ENCODE data around the gene LRBA.

Gene LRBA

GRCh38 chr4:150297861-150298474, 717.1 kb downstream of the LRBA start:
- peak; percentile 68 for TF ChIP-seq CTCF (IDR thresholded peaks at IDR 0.05; ENCODE audit: low read depth, low read length, poor library complexity, severe bottlenecking)
- TF ChIP-seq EZH2phosphoT487 (IDR thresholded peaks at IDR 0.05; ENCODE audit: borderline replicate concordance, low read length) = no peak
- Histone ChIP-seq H3K9me2 (replicated peaks; ENCODE audit: control insufficient read depth, low read length) (no peaks in the 10 kb centered on the region), H3F3A (ENCODE audit: control insufficient read depth, insufficient read depth) (peaks cover 4% of the 10 kb centered on the region; the same call in 1 of the 2 replicates), H3K36me3 (ENCODE audit: control insufficient read depth, low read length) (no peaks in the 10 kb centered on the region; the same call in 1 of the 2 replicates), H3K27ac (ENCODE audit: low read depth, low read length) (no peak overlapping the region), H3K4me2 (ENCODE audit: low read length) (no peak overlapping the region), H3K27me3 (ENCODE audit: control insufficient read depth, low read length) (no peaks in the 10 kb centered on the region), H4K20me1 (ENCODE audit: control insufficient read depth, insufficient read depth, low read depth, low read length) (no peaks in the 10 kb centered on the region), H3K4me1 (ENCODE audit: control insufficient read depth, low read length) (no peaks in the 10 kb centered on the region), H3K79me2 (ENCODE audit: control insufficient read depth, low read length) (no peaks in the 10 kb centered on the region), H3K9me3 (ENCODE audit: control insufficient read depth, insufficient read depth, low read length) (no peaks in the 10 kb centered on the region), H3K4me3 (ENCODE audit: low read length) (no peak overlapping the region)

- no peaks in the 10 kb centered on the region for H3K9me2 ChIP-seq (replicated peaks; ENCODE audit: control insufficient read depth, low read length)
- no peaks in the 10 kb centered on the region for H3F3A ChIP-seq (ENCODE audit: control insufficient read depth, insufficient read depth)
- H3K4me2 ChIP-seq (ENCODE audit: low read length) = no peak overlapping the region
- H3K36me3 ChIP-seq (ENCODE audit: control insufficient read depth, low read length) = 0 out of 2 replicates have a peak, but pooled peaks cover 2% of the 10 kb centered on the region
- no peaks in the 10 kb centered on the region for H3K79me2 ChIP-seq (ENCODE audit: control insufficient read depth, low read length)
- H4K20me1 ChIP-seq (ENCODE audit: control insufficient read depth, insufficient read depth, low read depth, low read length) = no peaks in the 10 kb centered on the region
- H3K4me3 ChIP-seq (ENCODE audit: low read length) = no peak overlapping the region
- no peaks in the 10 kb centered on the region for H3K4me1 ChIP-seq (ENCODE audit: control insufficient read depth, low read length)
- TF ChIP-seq CTCF (IDR thresholded peaks at IDR 0.05; ENCODE audit: low read depth, low read length, poor library complexity, severe bottlenecking) (no peak), EZH2phosphoT487 (IDR thresholded peaks at IDR 0.05; ENCODE audit: borderline replicate concordance, low read length) (no peak)
- no peaks in the 10 kb centered on the region for H3K9me3 ChIP-seq (ENCODE audit: control insufficient read depth, insufficient read depth, low read length)
- H3K27ac ChIP-seq (ENCODE audit: low read depth, low read length) = no peak overlapping the region
- H3K27me3 ChIP-seq (ENCODE audit: control insufficient read depth, low read length) = no peaks in the 10 kb centered on the region
Measured at GRCh38 chr4:150289881-150290280, 725.2 kb downstream of the LRBA start.

GRCh38 chr4:150289198-150289597, 725.9 kb downstream of the LRBA start:
- no peaks in the 10 kb centered on the region for H3K79me2 ChIP-seq (ENCODE audit: control insufficient read depth, low read length)
- no peaks in the 10 kb centered on the region for H3K27me3 ChIP-seq (ENCODE audit: control insufficient read depth, low read length)
- no peaks in the 10 kb centered on the region for H3K9me2 ChIP-seq (replicated peaks; ENCODE audit: control insufficient read depth, low read length)
- H3K4me2 ChIP-seq (ENCODE audit: low read length) = no peak overlapping the region
- H3K27ac ChIP-seq (ENCODE audit: low read depth, low read length) = no peak overlapping the region
- no peaks in the 10 kb centered on the region for H3K9me3 ChIP-seq (ENCODE audit: control insufficient read depth, insufficient read depth, low read length)
- H3K36me3 ChIP-seq (ENCODE audit: control insufficient read depth, low read length) = 0 out of 2 replicates have a peak, but pooled peaks cover 2% of the 10 kb centered on the region
- H3K4me3 ChIP-seq (ENCODE audit: low read length) = no peak overlapping the region
- H3F3A ChIP-seq (ENCODE audit: control insufficient read depth, insufficient read depth) = no peaks in the 10 kb centered on the region
- H4K20me1 ChIP-seq (ENCODE audit: control insufficient read depth, insufficient read depth, low read depth, low read length) = no peaks in the 10 kb centered on the region
- no peak for TF ChIP-seq CTCF (IDR thresholded peaks at IDR 0.05; ENCODE audit: low read depth, low read length, poor library complexity, severe bottlenecking)
- TF ChIP-seq EZH2phosphoT487 (IDR thresholded peaks at IDR 0.05; ENCODE audit: borderline replicate concordance, low read length) = no peak
- H3K4me1 ChIP-seq (ENCODE audit: control insufficient read depth, low read length) = no peaks in the 10 kb centered on the region
